Adrenal gland (tissue), 5 donors: ENCODE data around the gene DPEP1.
A peak's percentile ranks its signal among the peaks of the same experiment; 100 is the strongest.

Source experiments
- POLR2A ChIP-seq, 2 donors: fragments of 450-650 bp; IDR thresholded peaks; one replicate each; pipeline ENCODE4 v1.6.1; 2017; ENCODE audit warnings: antibody characterized with exemption in 2 of 2, mild to moderate bottlenecking in 2 of 2, moderate library complexity in 1 of 2
- TF ChIP-seq, protein P1 (sequence below), 6 experiments: fragments of 450-650 bp in 4 of 6; fragments of 200-600 bp in 2 of 6; sonication (generic) in 1 of 6; IDR thresholded peaks; 1 replicate in 5 of 6; 2 replicates in 1 of 6; pipeline versions ENCODE4 v1.5.1 to v1.8.0; 2016 to 2021; ENCODE audit warnings: antibody characterized with exemption in 6 of 6, mild to moderate bottlenecking in 2 of 6, moderate library complexity in 1 of 6
- donor health status: DM: no; HTN: no; CAD: no.

- TF ChIP-seq, protein P1, sequence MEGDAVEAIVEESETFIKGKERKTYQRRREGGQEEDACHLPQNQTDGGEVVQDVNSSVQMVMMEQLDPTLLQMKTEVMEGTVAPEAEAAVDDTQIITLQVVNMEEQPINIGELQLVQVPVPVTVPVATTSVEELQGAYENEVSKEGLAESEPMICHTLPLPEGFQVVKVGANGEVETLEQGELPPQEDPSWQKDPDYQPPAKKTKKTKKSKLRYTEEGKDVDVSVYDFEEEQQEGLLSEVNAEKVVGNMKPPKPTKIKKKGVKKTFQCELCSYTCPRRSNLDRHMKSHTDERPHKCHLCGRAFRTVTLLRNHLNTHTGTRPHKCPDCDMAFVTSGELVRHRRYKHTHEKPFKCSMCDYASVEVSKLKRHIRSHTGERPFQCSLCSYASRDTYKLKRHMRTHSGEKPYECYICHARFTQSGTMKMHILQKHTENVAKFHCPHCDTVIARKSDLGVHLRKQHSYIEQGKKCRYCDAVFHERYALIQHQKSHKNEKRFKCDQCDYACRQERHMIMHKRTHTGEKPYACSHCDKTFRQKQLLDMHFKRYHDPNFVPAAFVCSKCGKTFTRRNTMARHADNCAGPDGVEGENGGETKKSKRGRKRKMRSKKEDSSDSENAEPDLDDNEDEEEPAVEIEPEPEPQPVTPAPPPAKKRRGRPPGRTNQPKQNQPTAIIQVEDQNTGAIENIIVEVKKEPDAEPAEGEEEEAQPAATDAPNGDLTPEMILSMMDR (IDR thresholded peaks at IDR 0.05), result no peak
- peak; percentile 21 to 47 for TF ChIP-seq POLR2A (IDR thresholded peaks at IDR 0.05)
Measured at GRCh38 chr16:89657442-89658220, 44.2 kb downstream of the DPEP1 start, which contains the start of the genes CHMP1A and SPATA33.
